Chondrocyte (in vitro differentiated cells): ENCODE results near the gene COG2. TPM values are rescaled to one million over a fixed set of nuclear protein-coding genes. Genes with fewer than 3 reads are reported as not detected.

Experiments
- DNase-seq: peaks from one replicate; pipeline ENCODE4 v3.0.0; 2021; ENCODE audit warnings: mixed read lengths, low spot score
- H3K27ac Mint-ChIP-seq: one replicate; pipeline ENCODE4 v1.8.0; 2021; ENCODE audit warnings: mild to moderate bottlenecking, moderate library complexity, mixed read lengths; ENCODE audit not compliant: unreplicated experiment
- H3K27me3 Mint-ChIP-seq: 2 replicates; pipeline ENCODE4 v1.8.0; 2021; ENCODE audit warnings: low read depth, mixed read lengths
- H3K36me3 Mint-ChIP-seq: 2 replicates; pipeline ENCODE4 v1.8.0; 2021; ENCODE audit warnings: low read depth, mixed read lengths
- H3K4me1 Mint-ChIP-seq: 2 replicates; pipeline ENCODE4 v1.8.0; 2021; ENCODE audit warnings: low read depth, mild to moderate bottlenecking, mixed read lengths
- H3K4me3 Mint-ChIP-seq: one replicate; pipeline ENCODE4 v1.8.0; 2021; ENCODE audit warnings: mild to moderate bottlenecking, moderate library complexity, mixed read lengths; ENCODE audit not compliant: unreplicated experiment
- H3K9me3 Mint-ChIP-seq: 2 replicates; pipeline ENCODE4 v1.8.0; 2021; ENCODE audit warnings: low read depth, mixed read lengths
- total RNA-seq: library from RNA; stranded (reverse); gene quantifications from 3 replicates; pipeline ENCODE4 v1.2.1, GENCODE V29; 2021
- TF ChIP-seq, protein P1 (sequence below): fragments of 200-600 bp; sonication (generic); IDR thresholded peaks from 2 replicates; pipeline ENCODE4 v1.5.0; 2021; ENCODE audit warnings: antibody characterized with exemption, mild to moderate bottlenecking, moderate library complexity

Gene COG2
- total RNA-seq, 1 donor from 2014 or later, result 24.1 TPM

DNA sequence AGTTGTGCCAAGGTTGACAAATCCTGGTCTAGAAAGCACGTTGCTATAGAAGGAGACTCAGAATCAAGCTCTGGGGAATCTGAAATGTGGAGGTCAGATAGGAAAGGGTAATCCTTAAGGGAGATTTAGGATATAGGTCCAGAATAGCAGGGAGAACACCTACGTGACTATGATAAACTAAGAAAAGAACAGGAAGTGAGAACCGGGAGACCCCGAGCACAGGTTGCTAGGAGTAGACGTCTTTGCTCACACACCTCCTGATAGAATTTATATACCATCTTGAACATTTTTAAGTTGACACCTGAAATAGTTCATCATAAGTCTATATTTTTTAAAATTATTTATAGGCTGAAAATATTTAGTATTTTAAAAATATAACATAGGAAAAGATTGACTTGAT is 7.9 kb upstream of the COG2 start:
- H3K27ac Mint-ChIP-seq, result no peak overlapping the region
- H3K9me3 Mint-ChIP-seq, result no peaks in the 10 kb centered on the region
- no peaks in the 10 kb centered on the region for H3K4me1 Mint-ChIP-seq
- H3K36me3 Mint-ChIP-seq, result no peaks in the 10 kb centered on the region
- peaks cover 30% of the 10 kb centered on the region for H3K27me3 Mint-ChIP-seq
- no peak overlapping the region for H3K4me3 Mint-ChIP-seq
- TF ChIP-seq, protein P1, sequence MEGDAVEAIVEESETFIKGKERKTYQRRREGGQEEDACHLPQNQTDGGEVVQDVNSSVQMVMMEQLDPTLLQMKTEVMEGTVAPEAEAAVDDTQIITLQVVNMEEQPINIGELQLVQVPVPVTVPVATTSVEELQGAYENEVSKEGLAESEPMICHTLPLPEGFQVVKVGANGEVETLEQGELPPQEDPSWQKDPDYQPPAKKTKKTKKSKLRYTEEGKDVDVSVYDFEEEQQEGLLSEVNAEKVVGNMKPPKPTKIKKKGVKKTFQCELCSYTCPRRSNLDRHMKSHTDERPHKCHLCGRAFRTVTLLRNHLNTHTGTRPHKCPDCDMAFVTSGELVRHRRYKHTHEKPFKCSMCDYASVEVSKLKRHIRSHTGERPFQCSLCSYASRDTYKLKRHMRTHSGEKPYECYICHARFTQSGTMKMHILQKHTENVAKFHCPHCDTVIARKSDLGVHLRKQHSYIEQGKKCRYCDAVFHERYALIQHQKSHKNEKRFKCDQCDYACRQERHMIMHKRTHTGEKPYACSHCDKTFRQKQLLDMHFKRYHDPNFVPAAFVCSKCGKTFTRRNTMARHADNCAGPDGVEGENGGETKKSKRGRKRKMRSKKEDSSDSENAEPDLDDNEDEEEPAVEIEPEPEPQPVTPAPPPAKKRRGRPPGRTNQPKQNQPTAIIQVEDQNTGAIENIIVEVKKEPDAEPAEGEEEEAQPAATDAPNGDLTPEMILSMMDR, result no peak
- no peak for DNase-seq

DNA sequence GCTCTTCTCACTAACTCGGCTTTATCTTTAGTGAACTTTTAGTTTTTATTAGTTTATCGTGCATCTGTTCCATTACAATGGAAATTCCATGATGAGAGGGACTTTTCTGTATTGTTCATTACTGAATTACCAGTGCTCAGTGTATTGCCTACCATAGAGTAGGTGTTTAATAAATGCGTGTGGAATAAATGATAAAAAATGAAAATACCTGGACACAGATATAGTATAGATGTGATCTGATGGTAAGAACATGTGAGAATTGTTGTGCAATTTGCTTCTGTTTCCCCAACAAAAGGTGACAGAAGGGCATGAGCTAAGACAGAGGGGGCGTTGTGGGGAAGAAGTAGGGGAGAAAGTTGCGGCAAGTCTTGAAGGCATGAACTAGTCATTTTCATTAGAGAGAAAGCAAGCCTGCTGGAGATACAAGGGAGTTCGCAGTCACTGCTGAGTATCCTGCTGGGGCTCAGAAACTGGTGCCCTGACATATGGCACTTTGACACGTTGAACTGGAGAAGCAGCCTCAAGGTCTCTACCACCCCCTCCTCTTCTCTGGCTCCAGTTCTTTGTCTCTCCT is 5.6 kb upstream of the COG2 start:
- TF ChIP-seq, protein P1, result no peak
- H3K4me1 Mint-ChIP-seq, result no peaks in the 10 kb centered on the region
- H3K27ac Mint-ChIP-seq, result no peak overlapping the region
- no peaks in the 10 kb centered on the region for H3K9me3 Mint-ChIP-seq
- peaks cover 34% of the 10 kb centered on the region for H3K27me3 Mint-ChIP-seq
- no peak for DNase-seq
- no peak overlapping the region for H3K4me3 Mint-ChIP-seq
- H3K36me3 Mint-ChIP-seq, result no peaks in the 10 kb centered on the region

DNA sequence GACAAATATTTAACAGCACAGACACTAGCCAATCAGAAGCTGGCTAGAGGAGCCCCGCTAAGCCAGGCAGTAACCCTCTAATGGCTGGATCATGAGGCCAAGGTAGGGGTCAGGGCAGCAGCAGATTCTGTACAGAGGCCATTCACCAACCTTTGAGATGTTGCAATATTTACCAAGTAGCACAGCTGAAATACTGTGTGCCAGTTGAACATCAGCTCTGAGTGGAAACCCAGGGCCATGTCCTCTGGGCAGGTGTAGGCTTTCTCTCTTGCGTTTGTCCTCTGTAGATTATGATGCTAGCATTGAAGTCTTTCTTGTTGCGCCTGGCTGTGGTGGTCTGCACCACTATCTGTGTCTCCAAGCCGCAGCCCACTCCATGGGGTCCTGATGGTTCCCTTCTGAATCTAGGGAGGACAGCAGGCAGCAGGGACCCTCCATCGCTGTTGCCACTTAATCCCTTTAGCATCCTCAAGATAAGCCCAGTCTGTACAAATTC is 2.5 kb upstream of the COG2 start:
- peaks cover 34% of the 10 kb centered on the region for H3K27me3 Mint-ChIP-seq
- no peak overlapping the region for H3K27ac Mint-ChIP-seq
- no peaks in the 10 kb centered on the region for H3K9me3 Mint-ChIP-seq
- no peak for DNase-seq
- H3K4me3 Mint-ChIP-seq, result no peak overlapping the region
- H3K4me1 Mint-ChIP-seq, result peaks cover 24% of the 10 kb centered on the region
- TF ChIP-seq, protein P1, result no peak
- H3K36me3 Mint-ChIP-seq, result no peaks in the 10 kb centered on the region

DNA sequence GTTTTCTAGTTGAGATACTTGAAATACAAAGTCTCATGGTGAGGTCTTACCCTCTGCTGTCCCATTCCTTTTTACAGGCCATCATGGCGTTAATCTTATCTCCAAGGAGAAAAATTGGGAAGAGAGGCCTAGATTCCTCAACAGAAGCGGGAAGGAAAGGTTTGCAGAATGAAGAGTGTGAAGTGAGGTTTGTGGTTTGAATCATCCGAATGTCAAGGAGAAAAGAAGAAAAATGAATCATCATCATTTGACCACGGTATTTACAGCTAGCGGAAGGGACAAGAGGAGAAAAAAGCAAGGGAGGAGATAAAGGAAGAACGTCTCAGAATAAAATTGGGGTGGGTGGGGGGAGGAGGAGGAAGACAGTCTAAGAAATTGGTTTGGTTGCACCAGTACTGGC is 935 bp upstream of the COG2 start:
- Mint-ChIP-seq H3K36me3 (peaks cover 3% of the 10 kb centered on the region), H3K9me3 (no peaks in the 10 kb centered on the region), H3K27ac (no peak overlapping the region), H3K4me1 (peaks cover 31% of the 10 kb centered on the region), H3K4me3 (no peak overlapping the region), H3K27me3 (peaks cover 33% of the 10 kb centered on the region)
- DNase-seq, result no peak
- TF ChIP-seq, protein P1, result no peak

DNA sequence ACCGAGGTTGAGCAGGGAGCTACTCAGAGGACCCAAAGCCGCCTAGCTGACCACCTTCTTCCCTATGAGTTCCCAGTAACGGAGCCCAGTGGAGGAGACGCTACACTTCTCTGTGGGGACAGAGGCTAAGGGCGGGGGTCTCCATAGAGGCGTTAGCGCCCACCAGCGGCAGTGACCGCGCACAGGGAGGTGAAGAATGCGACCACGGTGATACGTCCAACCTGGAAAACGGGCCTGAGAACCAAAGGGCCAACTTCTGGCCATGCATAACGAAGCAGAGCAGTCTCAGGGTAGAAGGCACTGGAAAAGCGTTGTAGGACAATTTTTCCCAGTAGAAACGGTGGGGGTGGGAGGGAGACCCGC is 400 bp upstream of the COG2 start:
- TF ChIP-seq, protein P1, result peak; percentile 58
- no peaks in the 10 kb centered on the region for H3K9me3 Mint-ChIP-seq
- peaks cover 32% of the 10 kb centered on the region for H3K4me1 Mint-ChIP-seq
- H3K36me3 Mint-ChIP-seq, result peaks cover 3% of the 10 kb centered on the region
- H3K4me3 Mint-ChIP-seq, result peak overlapping the region; percentile 94
- DNase-seq, result no peak
- peaks cover 27% of the 10 kb centered on the region for H3K27me3 Mint-ChIP-seq
- H3K27ac Mint-ChIP-seq, result no peak overlapping the region
